HUES48 (cell line): ENCODE data around the gene PSEN2.

ENCODE experiments used
- H3K27ac ChIP-seq: one replicate; pipeline ENCODE4 v1.7.0; 2013; ENCODE audit warnings: low read depth, low read length, inconsistent platforms
- H3K27me3 ChIP-seq: 2 replicates; pipeline ENCODE4 v1.6.1; 2013; ENCODE audit warnings: mild to moderate bottlenecking, low read length; ENCODE audit not compliant: control insufficient read depth, insufficient read depth
- H3K36me3 ChIP-seq: 2 replicates; pipeline ENCODE4 v1.6.1; 2013; ENCODE audit warnings: low read length; ENCODE audit not compliant: control insufficient read depth, insufficient read depth
- H3K4me1 ChIP-seq: 2 replicates; pipeline ENCODE4 v1.6.1; 2013; ENCODE audit warnings: mild to moderate bottlenecking, low read length; ENCODE audit not compliant: control insufficient read depth, insufficient read depth
- H3K4me3 ChIP-seq: 2 replicates; pipeline ENCODE4 v1.5.1; 2013; ENCODE audit warnings: mild to moderate bottlenecking, low read depth, low read length
- H3K9ac ChIP-seq: 2 replicates; pipeline ENCODE4 v1.6.1; 2013; ENCODE audit warnings: mild to moderate bottlenecking, low read depth, low read length, moderate library complexity
- H3K9me3 ChIP-seq: 2 replicates; pipeline ENCODE4 v1.6.1; 2013; ENCODE audit warnings: low read length; ENCODE audit not compliant: control insufficient read depth, insufficient read depth

Gene PSEN2

DNA sequence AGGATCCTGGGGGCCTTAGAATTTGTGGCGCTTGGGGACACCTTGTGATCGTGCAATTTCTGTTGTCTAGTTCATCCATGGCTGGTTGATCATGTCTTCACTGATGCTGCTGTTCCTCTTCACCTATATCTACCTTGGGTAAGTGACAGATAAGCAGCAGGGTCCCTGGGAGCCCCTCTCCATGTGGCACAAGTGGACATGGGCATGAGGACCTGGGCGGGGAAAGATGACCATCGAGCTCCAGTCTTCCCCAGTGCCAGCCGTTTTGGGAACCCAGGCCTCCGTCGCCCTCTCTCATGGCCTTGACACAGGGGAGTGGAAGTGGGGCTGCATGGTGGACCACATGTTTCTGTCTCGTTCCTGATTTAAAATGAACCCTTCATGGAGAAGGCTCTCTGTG lies 17.6 kb downstream of the PSEN2 start:
- H3K9me3 ChIP-seq = no peaks in the 10 kb centered on the region
- H3K4me1 ChIP-seq = no peaks in the 10 kb centered on the region
- H3K36me3 ChIP-seq = peaks cover 57% of the 10 kb centered on the region

DNA sequence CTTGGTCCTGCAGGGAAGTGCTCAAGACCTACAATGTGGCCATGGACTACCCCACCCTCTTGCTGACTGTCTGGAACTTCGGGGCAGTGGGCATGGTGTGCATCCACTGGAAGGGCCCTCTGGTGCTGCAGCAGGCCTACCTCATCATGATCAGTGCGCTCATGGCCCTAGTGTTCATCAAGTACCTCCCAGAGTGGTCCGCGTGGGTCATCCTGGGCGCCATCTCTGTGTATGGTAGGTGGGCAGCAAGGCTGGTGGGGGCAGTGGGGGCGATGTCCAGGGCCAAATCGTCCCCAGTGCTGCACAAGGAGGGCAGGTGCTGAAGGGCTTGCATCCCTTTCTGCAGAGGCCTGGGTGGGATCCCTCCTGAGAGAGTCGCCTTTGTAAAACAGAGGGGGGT lies 18.4 kb downstream of the PSEN2 start:
- H3K27ac ChIP-seq = no peak overlapping the region
- H3K4me3 ChIP-seq = no peak overlapping the region
- H3K27me3 ChIP-seq = no peaks in the 10 kb centered on the region
- H3K9me3 ChIP-seq = no peaks in the 10 kb centered on the region
- H3K36me3 ChIP-seq = peaks cover 51% of the 10 kb centered on the region
- H3K4me1 ChIP-seq = no peaks in the 10 kb centered on the region
- no peak overlapping the region for H3K9ac ChIP-seq

More for the DNA sequence above, 17.6 kb downstream of the PSEN2 start:
- no peaks in the 10 kb centered on the region for H3K27me3 ChIP-seq
- no peak overlapping the region for H3K9ac ChIP-seq
- H3K4me3 ChIP-seq = no peak overlapping the region
- no peak overlapping the region for H3K27ac ChIP-seq

DNA sequence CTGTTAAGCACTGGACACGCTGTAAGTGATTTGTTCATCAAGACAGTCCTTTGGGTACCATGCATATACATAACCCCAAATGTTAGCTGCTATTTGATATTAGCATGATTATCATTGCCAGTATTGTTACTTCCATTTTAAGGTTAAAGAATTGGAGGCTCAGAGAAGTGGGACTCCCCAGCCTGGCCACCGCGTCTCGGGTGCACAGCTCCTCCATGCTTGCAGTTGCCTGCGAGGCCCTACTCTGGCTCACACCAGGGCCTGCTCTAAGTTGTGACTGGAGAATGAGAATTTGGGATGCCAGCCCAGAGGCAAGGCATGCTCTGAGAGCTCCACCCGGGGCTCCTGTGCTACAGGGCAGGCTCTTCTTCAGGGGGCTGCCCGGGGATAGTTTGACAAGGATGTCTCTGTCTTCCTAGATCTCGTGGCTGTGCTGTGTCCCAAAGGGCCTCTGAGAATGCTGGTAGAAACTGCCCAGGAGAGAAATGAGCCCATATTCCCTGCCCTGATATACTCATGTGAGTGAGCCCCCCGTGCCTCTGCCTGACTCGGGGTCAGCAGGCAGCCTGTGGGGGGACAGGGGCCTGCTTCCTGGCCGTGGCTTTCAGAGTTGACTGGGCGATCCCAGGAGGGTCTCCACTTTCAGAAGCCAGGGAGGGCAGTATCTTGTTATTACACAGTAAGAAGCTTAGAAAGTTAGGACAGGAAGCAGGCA lies 19.4 kb downstream of the PSEN2 start:
- peaks cover 56% of the 10 kb centered on the region for H3K36me3 ChIP-seq
- H3K27ac ChIP-seq = no peak overlapping the region

DNA sequence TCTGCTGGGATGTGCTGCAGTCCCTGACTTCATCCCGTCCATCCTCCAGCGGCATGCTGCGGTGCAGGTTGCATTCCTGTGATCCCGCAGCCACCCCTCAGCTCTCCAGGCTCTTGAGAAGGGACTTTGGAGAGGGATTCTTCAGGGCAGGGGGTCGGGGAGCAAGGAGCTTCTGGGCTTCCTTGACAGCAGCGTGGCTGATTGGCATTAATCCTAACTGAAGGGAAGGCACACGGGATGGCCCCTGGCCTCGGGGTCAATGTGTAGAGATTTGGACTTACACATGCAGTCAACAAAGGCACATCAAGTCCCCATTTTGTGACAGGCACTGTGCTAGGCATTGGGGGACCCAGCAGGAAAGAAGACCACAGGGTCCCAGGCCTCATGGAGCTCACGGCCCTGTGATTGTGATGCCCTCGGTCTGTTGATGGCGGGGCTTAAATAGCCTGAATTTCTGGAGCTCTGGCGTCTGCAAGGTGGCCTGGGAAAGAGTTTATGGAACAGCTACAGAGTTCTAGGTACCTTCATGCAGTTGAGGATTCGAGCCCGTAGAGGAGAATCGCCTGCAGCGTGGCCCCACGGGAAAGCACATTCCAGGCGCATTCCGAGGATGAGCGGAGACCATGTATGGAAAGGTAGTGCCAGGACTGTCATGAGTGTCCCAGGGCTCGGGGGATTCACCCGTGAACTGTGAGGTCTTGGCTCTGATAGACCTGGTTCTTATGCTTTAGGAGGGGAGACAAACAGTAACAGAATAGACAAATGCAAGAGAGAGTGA lies 20.1 kb downstream of the PSEN2 start:
- H3K9me3 ChIP-seq = no peaks in the 10 kb centered on the region
- H3K4me3 ChIP-seq = no peak overlapping the region
- peaks cover 59% of the 10 kb centered on the region for H3K36me3 ChIP-seq
- H3K9ac ChIP-seq = no peak overlapping the region
- no peak overlapping the region for H3K27ac ChIP-seq
- H3K4me1 ChIP-seq = no peaks in the 10 kb centered on the region
- no peaks in the 10 kb centered on the region for H3K27me3 ChIP-seq

More for the DNA sequence above, 19.4 kb downstream of the PSEN2 start:
- Histone ChIP-seq H3K4me3 (no peak overlapping the region), H3K9ac (no peak overlapping the region), H3K4me1 (no peaks in the 10 kb centered on the region), H3K27me3 (no peaks in the 10 kb centered on the region), H3K9me3 (no peaks in the 10 kb centered on the region)

DNA sequence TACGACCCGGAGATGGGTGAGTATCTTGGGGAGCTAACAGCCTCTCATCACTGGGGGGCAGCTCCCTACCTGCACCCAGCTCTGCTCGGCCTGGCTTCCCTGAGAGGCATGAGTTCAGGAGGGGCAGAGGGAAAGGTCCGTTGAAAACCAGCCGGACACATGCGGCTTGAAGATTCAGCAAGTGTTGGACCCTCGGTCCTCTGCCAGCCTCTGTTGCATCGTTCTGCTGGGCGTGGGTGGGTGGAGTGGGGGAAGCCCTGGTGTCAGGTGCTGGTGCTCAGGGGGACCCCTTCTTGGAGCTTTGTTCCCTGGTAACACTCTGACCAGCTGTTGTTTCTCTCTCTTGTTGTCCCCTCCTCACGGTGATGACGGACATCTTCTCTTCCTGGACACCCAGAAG lies 20.9 kb downstream of the PSEN2 start:
- no peak overlapping the region for H3K4me3 ChIP-seq
- peaks cover 64% of the 10 kb centered on the region for H3K36me3 ChIP-seq
- no peaks in the 10 kb centered on the region for H3K27me3 ChIP-seq
- no peaks in the 10 kb centered on the region for H3K4me1 ChIP-seq
- no peak overlapping the region for H3K9ac ChIP-seq
- no peak overlapping the region for H3K27ac ChIP-seq
- no peaks in the 10 kb centered on the region for H3K9me3 ChIP-seq

DNA sequence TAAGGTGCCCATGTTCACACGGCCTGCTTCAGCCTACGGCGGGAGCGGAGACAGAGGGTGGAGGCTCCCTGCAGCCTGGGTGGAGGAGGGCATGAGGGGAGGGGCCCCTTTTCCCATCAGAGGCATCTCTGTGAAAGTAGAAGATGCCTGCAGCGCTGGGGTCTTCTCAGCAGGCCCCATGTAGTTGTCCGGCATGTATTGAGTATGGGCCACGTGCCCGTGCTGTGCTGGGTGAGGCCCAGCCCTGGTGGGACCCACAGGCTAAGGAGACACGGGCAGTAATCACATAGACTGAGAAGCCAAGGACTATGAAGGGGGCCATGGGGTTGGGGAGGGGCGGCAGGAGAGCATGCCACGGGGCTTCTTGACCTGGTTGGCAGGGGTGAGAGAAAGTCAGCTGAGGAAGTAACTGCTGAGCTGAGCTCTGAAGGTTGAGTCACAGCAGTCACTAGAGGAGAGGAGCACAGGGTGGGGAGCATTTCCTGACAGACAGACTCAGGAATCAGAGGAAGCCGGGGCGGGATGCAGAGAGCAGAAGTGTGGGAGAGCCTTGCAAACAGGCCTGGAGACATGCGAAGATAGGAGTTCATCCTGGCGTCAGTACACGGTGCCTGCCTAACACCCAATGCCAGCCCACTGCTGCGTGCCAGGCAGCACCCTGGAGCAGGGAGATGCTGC lies 21.6 kb downstream of the PSEN2 start:
- no peak overlapping the region for H3K9ac ChIP-seq
- H3K9me3 ChIP-seq = no peaks in the 10 kb centered on the region
- H3K36me3 ChIP-seq = peaks cover 64% of the 10 kb centered on the region
- no peaks in the 10 kb centered on the region for H3K4me1 ChIP-seq
- H3K27me3 ChIP-seq = no peaks in the 10 kb centered on the region
- no peak overlapping the region for H3K4me3 ChIP-seq
- H3K27ac ChIP-seq = no peak overlapping the region

DNA sequence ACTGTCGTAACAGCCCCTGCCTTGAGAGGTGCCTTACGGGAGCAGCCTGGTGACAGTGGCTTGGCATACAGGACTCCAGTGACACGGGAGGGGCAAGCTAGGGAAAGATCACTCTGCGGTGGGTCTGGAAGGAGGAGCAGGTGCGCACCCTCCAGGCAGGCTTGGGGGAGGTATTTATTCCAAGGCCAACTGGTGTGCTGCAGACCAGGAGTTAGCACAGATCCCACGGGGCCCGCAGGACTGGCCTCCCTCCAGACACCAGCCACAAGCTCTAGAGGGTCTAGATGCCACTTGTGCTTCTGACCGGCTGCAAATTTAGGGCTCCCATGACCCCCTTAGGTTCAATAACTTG lies 22.1 kb downstream of the PSEN2 start:
- H3K27ac ChIP-seq = no peak overlapping the region
- no peaks in the 10 kb centered on the region for H3K9me3 ChIP-seq
- peaks cover 64% of the 10 kb centered on the region for H3K36me3 ChIP-seq
- H3K27me3 ChIP-seq = no peaks in the 10 kb centered on the region
- no peaks in the 10 kb centered on the region for H3K4me1 ChIP-seq
- H3K4me3 ChIP-seq = no peak overlapping the region
- no peak overlapping the region for H3K9ac ChIP-seq

DNA sequence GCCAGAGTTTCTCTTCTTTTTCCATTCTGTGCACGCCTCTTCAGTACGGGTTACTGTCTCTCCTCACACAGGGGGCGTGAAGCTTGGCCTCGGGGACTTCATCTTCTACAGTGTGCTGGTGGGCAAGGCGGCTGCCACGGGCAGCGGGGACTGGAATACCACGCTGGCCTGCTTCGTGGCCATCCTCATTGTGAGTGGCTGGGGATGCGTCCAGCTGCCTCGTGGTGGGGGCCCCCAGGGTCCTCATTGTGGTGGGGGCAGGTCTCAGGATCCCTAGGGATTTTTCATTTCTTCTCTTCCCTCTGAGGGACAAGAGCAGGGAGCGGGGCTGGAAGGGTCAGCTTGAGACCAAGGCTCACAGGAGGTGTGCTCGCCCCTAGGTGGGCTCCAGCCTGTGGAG lies 23.5 kb downstream of the PSEN2 start:
- Histone ChIP-seq H3K27ac (no peak overlapping the region), H3K27me3 (no peaks in the 10 kb centered on the region), H3K4me3 (no peak overlapping the region), H3K36me3 (peaks cover 53% of the 10 kb centered on the region), H3K9ac (no peak overlapping the region), H3K4me1 (no peaks in the 10 kb centered on the region), H3K9me3 (no peaks in the 10 kb centered on the region)

DNA sequence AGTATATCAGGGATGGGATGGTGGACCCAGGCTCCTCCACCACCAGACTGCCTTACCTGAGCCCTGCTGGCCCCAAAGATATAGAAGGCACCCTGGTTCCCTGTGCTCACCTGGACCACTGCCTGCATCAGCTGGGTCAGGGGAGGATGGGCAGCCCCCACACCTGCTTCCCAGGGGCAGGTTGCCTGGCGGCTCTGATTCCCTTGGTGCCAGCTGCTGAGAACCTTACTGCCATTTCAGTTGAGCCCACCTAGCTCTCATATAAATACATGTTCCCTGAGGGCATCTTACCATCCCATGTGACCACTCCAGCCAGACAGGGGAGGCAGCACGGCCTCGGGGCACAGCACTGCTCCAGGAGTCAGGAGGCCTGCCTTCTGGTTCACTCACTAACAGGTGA lies 24.4 kb downstream of the PSEN2 start:
- no peaks in the 10 kb centered on the region for H3K27me3 ChIP-seq

DNA sequence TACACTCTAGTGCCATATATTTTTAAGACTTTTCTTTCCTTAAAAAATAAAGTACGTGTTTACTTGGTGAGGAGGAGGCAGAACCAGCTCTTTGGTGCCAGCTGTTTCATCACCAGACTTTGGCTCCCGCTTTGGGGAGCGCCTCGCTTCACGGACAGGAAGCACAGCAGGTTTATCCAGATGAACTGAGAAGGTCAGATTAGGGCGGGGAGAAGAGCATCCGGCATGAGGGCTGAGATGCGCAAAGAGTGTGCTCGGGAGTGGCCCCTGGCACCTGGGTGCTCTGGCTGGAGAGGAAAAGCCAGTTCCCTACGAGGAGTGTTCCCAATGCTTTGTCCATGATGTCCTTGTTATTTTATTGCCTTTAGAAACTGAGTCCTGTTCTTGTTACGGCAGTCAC lies 25.2 kb downstream of the PSEN2 start:
- Histone ChIP-seq H3K36me3 (peaks cover 60% of the 10 kb centered on the region), H3K4me3 (no peak overlapping the region), H3K4me1 (no peaks in the 10 kb centered on the region), H3K9ac (no peak overlapping the region), H3K27me3 (no peaks in the 10 kb centered on the region), H3K9me3 (no peaks in the 10 kb centered on the region), H3K27ac (no peak overlapping the region)

More for the DNA sequence above, 24.4 kb downstream of the PSEN2 start:
- no peaks in the 10 kb centered on the region for H3K4me1 ChIP-seq
- no peak overlapping the region for H3K27ac ChIP-seq
- no peak overlapping the region for H3K9ac ChIP-seq
- no peak overlapping the region for H3K4me3 ChIP-seq
- peaks cover 56% of the 10 kb centered on the region for H3K36me3 ChIP-seq
- no peaks in the 10 kb centered on the region for H3K9me3 ChIP-seq

DNA sequence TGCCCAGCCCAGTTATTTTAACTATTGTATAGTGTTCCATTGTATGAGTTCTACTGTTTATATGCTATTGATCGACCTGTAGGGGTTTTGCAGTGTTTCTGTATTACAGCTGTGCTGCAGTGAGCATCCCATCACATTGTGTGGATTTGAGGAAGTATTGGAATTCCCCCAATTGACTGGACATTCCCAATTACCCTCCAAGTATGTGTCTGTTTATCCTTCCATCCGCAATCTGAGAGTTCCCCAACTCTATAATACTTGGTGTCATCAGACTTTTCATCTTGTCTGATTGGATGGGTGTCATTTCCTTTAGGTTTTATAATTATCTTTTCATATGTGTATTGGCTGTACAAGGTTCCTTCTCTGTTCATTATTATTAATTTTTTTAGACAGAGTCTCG lies 27.8 kb downstream of the PSEN2 start:
- Histone ChIP-seq H3K27me3 (no peaks in the 10 kb centered on the region), H3K4me3 (no peak overlapping the region), H3K4me1 (no peaks in the 10 kb centered on the region), H3K27ac (no peak overlapping the region), H3K9ac (no peak overlapping the region), H3K9me3 (no peaks in the 10 kb centered on the region), H3K36me3 (peaks cover 40% of the 10 kb centered on the region)
